Fibroblast of lung (primary cell): ENCODE data around the gene BDH1. TPM values are rescaled to one million over a fixed set of nuclear protein-coding genes. Genes with fewer than 3 reads are reported as not detected.

Experiments
- DNase-seq, 2 donors: peaks; one replicate each; pipeline versions ENCODE4 v3.0.0 to v3.0.0-alpha.2; 2010; ENCODE audit warnings: low read depth in 2 of 2
- H2AFZ ChIP-seq: 2 replicates; pipeline ENCODE4 v1.5.1; 2012; ENCODE audit warnings: low read length, control low read depth, inconsistent platforms
- H3K27ac ChIP-seq: 2 replicates; pipeline ENCODE4 v1.5.1; 2011; ENCODE audit warnings: low read length, control low read depth; ENCODE audit not compliant: insufficient read depth
- H3K27me3 ChIP-seq: 2 replicates; pipeline ENCODE4 v1.5.1; 2011; ENCODE audit warnings: mild to moderate bottlenecking, low read length; ENCODE audit not compliant: control insufficient read depth, insufficient read depth
- H3K36me3 ChIP-seq: 2 replicates; pipeline ENCODE4 v1.5.1; 2011; ENCODE audit warnings: low read length; ENCODE audit not compliant: control insufficient read depth, insufficient read depth
- H3K4me1 ChIP-seq: 2 replicates; pipeline ENCODE4 v1.5.1; 2011; ENCODE audit warnings: low read length; ENCODE audit not compliant: control insufficient read depth, insufficient read depth; ENCODE audit errors: extremely low read depth
- H3K4me2 ChIP-seq: 2 replicates; pipeline ENCODE4 v1.5.1; 2011; ENCODE audit warnings: low read length, control low read depth; ENCODE audit not compliant: insufficient read depth; ENCODE audit errors: extremely low read depth
- H3K4me3 ChIP-seq, 4 experiments: fragments of 200-600 bp in 1 of 4; sonication (generic) in 1 of 4; replicated peaks in 1 of 4; 2 replicates each; pipeline ENCODE4 v1.5.1; 2011 to 2016; ENCODE audit warnings: low read length in 4 of 4, low read depth in 3 of 4, mild to moderate bottlenecking in 3 of 4, control low read depth in 2 of 4, inconsistent platforms in 1 of 4, mixed read lengths in 1 of 4; ENCODE audit not compliant: insufficient read depth in 1 of 4; ENCODE audit errors: control extremely low read depth in 1 of 4
- H3K79me2 ChIP-seq: 2 replicates; pipeline ENCODE4 v1.5.1; 2012; ENCODE audit warnings: mild to moderate bottlenecking, low read length, inconsistent platforms; ENCODE audit not compliant: control insufficient read depth, insufficient read depth
- H3K9ac ChIP-seq: 2 replicates; pipeline ENCODE4 v1.5.1; 2011; ENCODE audit warnings: mild to moderate bottlenecking, low read length, control low read depth; ENCODE audit not compliant: insufficient read depth
- H3K9me3 ChIP-seq: 2 replicates; pipeline ENCODE4 v1.5.1; 2012; ENCODE audit warnings: low read depth, low read length; ENCODE audit not compliant: control insufficient read depth, insufficient read depth
- H4K20me1 ChIP-seq: 2 replicates; pipeline ENCODE4 v1.5.1; 2011; ENCODE audit warnings: low read length; ENCODE audit not compliant: control insufficient read depth, insufficient read depth; ENCODE audit errors: extremely low read depth
- CTCF ChIP-seq, 2 donors: IDR thresholded peaks in 1 of 2; conservative IDR thresholded peaks in 1 of 2; 1 replicate in 1 of 2; 2 replicates in 1 of 2; pipeline ENCODE4 v1.5.1; 2011 to 2012; ENCODE audit warnings: low read length in 2 of 2, control low read depth in 1 of 2, inconsistent platforms in 1 of 2, low read depth in 1 of 2, mild to moderate bottlenecking in 1 of 2
- EZH2 ChIP-seq: IDR thresholded peaks from 2 replicates; pipeline ENCODE4 v1.5.1; 2012; ENCODE audit warnings: low read length, control low read depth, mild to moderate bottlenecking; ENCODE audit errors: missing control alignments
- polyA plus RNA-seq, 2 donors: library from polyadenylated mRNA; depleted of rRNA in 1 of 2; stranded (reverse) in 1 of 2; unstranded in 1 of 2; fragments of >200 nt; gene quantifications; 2 replicates each; pipeline ENCODE4 v1.2.1, GENCODE V29; 2011 to 2012; ENCODE audit warnings: missing spikeins in 1 of 2
- total RNA-seq: library from RNA; depleted of rRNA; stranded (reverse); fragments of >200 nt; gene quantifications from 2 replicates; pipeline ENCODE4 v1.2.1, GENCODE V29; 2014

The BDH1 gene
- total and polyA plus RNA-seq, 2 donors (not counting 1 experiment from before 2014, with no cell fraction given), result 0.66 to 3.1 TPM

- H3K4me1 ChIP-seq, result no peaks in the 10 kb centered on the region
- TF ChIP-seq CTCF (conservative IDR thresholded peaks at IDR 0.05 in 1 of 2, IDR thresholded peaks at IDR 0.05 in 1 of 2; ENCODE audit: low read depth in 1 of 2, low read length in 2 of 2), result no peak
- no peak for TF ChIP-seq EZH2
- H3K36me3 ChIP-seq, result no peaks in the 10 kb centered on the region
- H3K79me2 ChIP-seq, result no peaks in the 10 kb centered on the region
- peak overlapping the region; percentile 98 for H3K4me2 ChIP-seq
- H4K20me1 ChIP-seq, result no peaks in the 10 kb centered on the region
- H3K4me3 ChIP-seq, result peak overlapping the region; percentile 47 to 62 (median 60)
- H3K27ac ChIP-seq, result no peak overlapping the region
- no peaks in the 10 kb centered on the region for H3K9me3 ChIP-seq
- peak overlapping the region; percentile 71 for H2AFZ ChIP-seq
- DNase-seq, result no peak
- no peaks in the 10 kb centered on the region for H3K27me3 ChIP-seq
- H3K9ac ChIP-seq, result peak overlapping the region; percentile 66
These were observed 46.6 kb downstream of the BDH1 start for GRCh38 chr3:197508924-197509775.

- Histone ChIP-seq H3K4me3 (no peak overlapping the region), H3K9ac (no peak overlapping the region), H3K27ac (no peak overlapping the region), H4K20me1 (no peaks in the 10 kb centered on the region), H3K79me2 (no peaks in the 10 kb centered on the region), H3K4me2 (no peak overlapping the region), H2AFZ (no peak overlapping the region), H3K4me1 (no peaks in the 10 kb centered on the region), H3K36me3 (no peaks in the 10 kb centered on the region), H3K27me3 (no peaks in the 10 kb centered on the region), H3K9me3 (no peaks in the 10 kb centered on the region)
- TF ChIP-seq EZH2, result no peak
- TF ChIP-seq CTCF (conservative IDR thresholded peaks at IDR 0.05 in 1 of 2, IDR thresholded peaks at IDR 0.05 in 1 of 2; ENCODE audit: low read depth in 1 of 2, low read length in 2 of 2), result no peak
- DNase-seq, result no peak
These were observed 47.3 kb downstream of the BDH1 start for GRCh38 chr3:197508461-197508860.

- Histone ChIP-seq H2AFZ (no peak overlapping the region), H3K79me2 (no peaks in the 10 kb centered on the region), H3K9me3 (no peaks in the 10 kb centered on the region), H3K27me3 (no peaks in the 10 kb centered on the region), H3K27ac (no peak overlapping the region), H4K20me1 (no peaks in the 10 kb centered on the region), H3K9ac (no peak overlapping the region), H3K36me3 (no peaks in the 10 kb centered on the region), H3K4me1 (no peaks in the 10 kb centered on the region), H3K4me3 (no peak overlapping the region), H3K4me2 (no peak overlapping the region)
- TF ChIP-seq CTCF (conservative IDR thresholded peaks at IDR 0.05 in 1 of 2, IDR thresholded peaks at IDR 0.05 in 1 of 2; ENCODE audit: low read depth in 1 of 2, low read length in 2 of 2) (no peak), EZH2 (no peak)
- no peak for DNase-seq
These were observed 47.7 kb downstream of the BDH1 start for GRCh38 chr3:197508051-197508451.
